DND-41 (cell line): ENCODE measurements around the gene KRT6C.

Source experiments
- ATAC-seq: fragments of 200-7000 bp; cut with Tn5 transposase; 3 replicates; pipeline ENCODE4 v1.9.1; 2021; ENCODE audit warnings: low read depth; ENCODE audit not compliant: insufficient read depth
- DNase-seq: peaks from one replicate; pipeline ENCODE4 v3.0.0-alpha.2; 2020
- H2AFZ ChIP-seq: 2 replicates; pipeline ENCODE4 v1.6.0; 2012; ENCODE audit warnings: low read depth, low read length
- H3K27ac ChIP-seq: 2 replicates; pipeline ENCODE4 v1.5.1; 2012; ENCODE audit warnings: low read length, inconsistent platforms
- H3K27me3 ChIP-seq: fragments of 200-600 bp; sonication (generic); 2 replicates; pipeline ENCODE4 v1.6.0; 2012; ENCODE audit warnings: low read length, mild to moderate bottlenecking, inconsistent platforms; ENCODE audit not compliant: insufficient read depth, poor library complexity
- H3K36me3 ChIP-seq: 2 replicates; pipeline ENCODE4 v1.5.1; 2012; ENCODE audit warnings: low read length, inconsistent platforms; ENCODE audit not compliant: insufficient read depth
- H3K4me1 ChIP-seq: 2 replicates; pipeline ENCODE4 v1.5.1; 2012; ENCODE audit warnings: mild to moderate bottlenecking, low read length; ENCODE audit not compliant: insufficient read depth
- H3K4me2 ChIP-seq: 2 replicates; pipeline ENCODE4 v1.6.0; 2012; ENCODE audit warnings: mild to moderate bottlenecking, moderate library complexity, low read length, inconsistent platforms; ENCODE audit not compliant: insufficient read depth
- H3K4me3 ChIP-seq, 2 experiments: fragments of 200-600 bp in 1 of 2; shearing (Covaris generic) in 1 of 2; 2 replicates each; pipeline ENCODE4 v1.5.1; 2012 to 2016; ENCODE audit warnings: inconsistent platforms in 2 of 2, low read length in 2 of 2, mild to moderate bottlenecking in 2 of 2, low read depth in 1 of 2, moderate library complexity in 1 of 2
- H3K79me2 ChIP-seq: 2 replicates; pipeline ENCODE4 v1.6.0; 2012; ENCODE audit warnings: low read length, inconsistent platforms; ENCODE audit not compliant: insufficient read depth
- H3K9ac ChIP-seq: 2 replicates; pipeline ENCODE4 v1.6.0; 2012; ENCODE audit warnings: low read depth, mild to moderate bottlenecking, inconsistent platforms, low read length, moderate library complexity
- H3K9me3 ChIP-seq: 2 replicates; pipeline ENCODE4 v1.5.1; 2012; ENCODE audit warnings: low read length, moderate library complexity, mild to moderate bottlenecking, inconsistent platforms; ENCODE audit not compliant: insufficient read depth, severe bottlenecking
- H4K20me1 ChIP-seq: 2 replicates; pipeline ENCODE4 v1.6.0; 2012; ENCODE audit warnings: low read length; ENCODE audit not compliant: insufficient read depth
- CTCF ChIP-seq: IDR thresholded peaks from 2 replicates; pipeline ENCODE4 v1.5.1; 2012; ENCODE audit warnings: borderline replicate concordance, low read length, moderate library complexity, mild to moderate bottlenecking; ENCODE audit not compliant: poor library complexity, severe bottlenecking; ENCODE audit errors: extremely low read depth
- EZH2 ChIP-seq: IDR thresholded peaks from 3 replicates; pipeline ENCODE4 v1.6.1; 2012; ENCODE audit warnings: borderline replicate concordance, low read depth, mild to moderate bottlenecking, moderate library complexity, low read length, inconsistent platforms; ENCODE audit not compliant: severe bottlenecking

KRT6C gene

GRCh38 chr12:52515927-52516831 is 42.6 kb upstream of the KRT6C start:
- H3K4me2 ChIP-seq = no peak overlapping the region
- ATAC-seq (no peak), DNase-seq (no peak)
- H3K4me1 ChIP-seq = no peaks in the 10 kb centered on the region
- no peak overlapping the region for H2AFZ ChIP-seq
- H3K9me3 ChIP-seq = no peaks in the 10 kb centered on the region
- H3K4me3 ChIP-seq = no peak overlapping the region
- no peaks in the 10 kb centered on the region for H4K20me1 ChIP-seq
- no peaks in the 10 kb centered on the region for H3K36me3 ChIP-seq
- H3K79me2 ChIP-seq = no peaks in the 10 kb centered on the region
- peaks cover 15% of the 10 kb centered on the region for H3K27me3 ChIP-seq
- H3K9ac ChIP-seq = no peak overlapping the region
- TF ChIP-seq CTCF = no peak
- no peak for TF ChIP-seq EZH2
- H3K27ac ChIP-seq = no peak overlapping the region

DNA sequence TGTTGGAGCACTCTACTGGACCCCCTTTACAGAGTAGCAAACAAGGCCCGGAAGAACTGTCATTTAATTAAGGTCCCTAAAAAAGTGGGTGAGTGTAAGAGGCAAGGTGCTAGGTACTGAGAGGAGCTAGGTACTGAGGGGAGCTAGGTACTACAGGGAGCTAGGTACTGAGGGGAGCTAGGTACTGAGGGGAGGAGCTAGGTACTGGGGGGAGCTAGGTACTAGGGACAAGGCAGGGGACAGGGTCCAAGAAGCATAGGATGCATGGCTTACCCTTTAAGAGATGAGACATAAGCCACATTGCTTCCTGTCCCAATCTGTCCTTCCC is 41.7 kb upstream of the KRT6C start:
- Histone ChIP-seq H3K79me2 (no peaks in the 10 kb centered on the region), H4K20me1 (no peaks in the 10 kb centered on the region), H3K9me3 (no peaks in the 10 kb centered on the region), H3K27me3 (peaks cover 15% of the 10 kb centered on the region), H3K36me3 (no peaks in the 10 kb centered on the region), H3K4me2 (no peak overlapping the region), H2AFZ (no peak overlapping the region), H3K4me3 (no peak overlapping the region), H3K9ac (no peak overlapping the region), H3K4me1 (no peaks in the 10 kb centered on the region), H3K27ac (no peak overlapping the region)
- TF ChIP-seq EZH2 (no peak), CTCF (no peak)
- ATAC-seq = no peak
- no peak for DNase-seq

DNA sequence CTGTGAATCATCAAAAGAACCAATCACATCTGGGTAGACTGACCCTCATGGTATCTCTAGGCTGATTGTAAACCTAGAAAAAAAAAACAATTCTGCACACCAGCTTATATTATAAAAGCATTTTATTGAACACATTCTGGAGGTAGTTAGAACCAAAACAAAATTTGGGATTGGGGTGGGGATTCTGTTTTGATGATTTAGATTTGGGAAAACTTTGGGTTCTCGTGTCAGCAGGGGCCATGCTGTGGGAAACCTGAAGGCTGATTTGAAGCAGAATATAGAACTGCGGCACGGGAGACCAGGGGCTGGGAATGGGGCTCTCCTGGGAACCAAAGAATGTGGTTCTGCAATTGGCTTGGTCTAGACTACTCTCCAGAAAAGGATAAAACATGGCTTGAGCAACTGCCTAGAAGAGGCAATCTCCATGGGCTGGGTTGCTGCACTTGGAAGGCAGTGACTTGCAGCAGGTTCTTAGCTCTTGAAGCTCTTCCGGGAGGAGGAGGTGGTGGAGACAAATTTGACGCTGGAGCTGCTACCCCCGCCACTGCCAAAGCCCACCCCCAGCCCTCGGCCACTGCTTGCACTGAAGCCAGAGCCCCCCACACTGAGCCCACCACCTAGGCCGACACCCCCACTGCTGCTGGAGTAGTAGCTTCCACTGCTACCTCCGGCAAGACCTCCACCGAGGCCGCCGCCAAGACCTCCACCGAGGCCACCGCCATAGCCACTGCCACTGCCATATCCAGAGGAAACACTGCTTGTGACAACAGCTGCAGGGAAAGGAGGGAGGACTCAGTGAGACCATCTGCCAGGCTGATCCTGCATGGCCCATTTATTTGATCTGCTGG is 41.1 kb upstream of the KRT6C start:
- H4K20me1 ChIP-seq = no peaks in the 10 kb centered on the region
- TF ChIP-seq CTCF = no peak
- no peak for TF ChIP-seq EZH2
- no peaks in the 10 kb centered on the region for H3K79me2 ChIP-seq
- H3K36me3 ChIP-seq = no peaks in the 10 kb centered on the region
- H3K4me3 ChIP-seq = no peak overlapping the region
- no peaks in the 10 kb centered on the region for H3K4me1 ChIP-seq
- H3K4me2 ChIP-seq = no peak overlapping the region
- no peak for DNase-seq
- no peak overlapping the region for H3K9ac ChIP-seq
- no peaks in the 10 kb centered on the region for H3K9me3 ChIP-seq
- no peak overlapping the region for H2AFZ ChIP-seq
- H3K27ac ChIP-seq = no peak overlapping the region
- ATAC-seq = no peak
- H3K27me3 ChIP-seq = peaks cover 15% of the 10 kb centered on the region
